Skeletal muscle cell (primary cell): Measurements from ENCODE around the gene BCL7A.
A peak's percentile ranks its signal among the peaks of the same experiment; 100 is the strongest.
"Not testable (repeated sequence)": the region's sequence is repeated elsewhere in the genome, so short reads cannot be mapped to it uniquely, and the experiment has no call there.

Source experiments
- DNase-seq: peaks from one replicate; pipeline ENCODE4 v3.0.0-alpha.2; 2010; ENCODE audit warnings: low read depth
- H3K4me3 ChIP-seq: 2 replicates; pipeline ENCODE4 v1.5.1; 2011; ENCODE audit warnings: low read depth, mild to moderate bottlenecking, control low read depth, low read length, moderate library complexity

The BCL7A gene

DNA sequence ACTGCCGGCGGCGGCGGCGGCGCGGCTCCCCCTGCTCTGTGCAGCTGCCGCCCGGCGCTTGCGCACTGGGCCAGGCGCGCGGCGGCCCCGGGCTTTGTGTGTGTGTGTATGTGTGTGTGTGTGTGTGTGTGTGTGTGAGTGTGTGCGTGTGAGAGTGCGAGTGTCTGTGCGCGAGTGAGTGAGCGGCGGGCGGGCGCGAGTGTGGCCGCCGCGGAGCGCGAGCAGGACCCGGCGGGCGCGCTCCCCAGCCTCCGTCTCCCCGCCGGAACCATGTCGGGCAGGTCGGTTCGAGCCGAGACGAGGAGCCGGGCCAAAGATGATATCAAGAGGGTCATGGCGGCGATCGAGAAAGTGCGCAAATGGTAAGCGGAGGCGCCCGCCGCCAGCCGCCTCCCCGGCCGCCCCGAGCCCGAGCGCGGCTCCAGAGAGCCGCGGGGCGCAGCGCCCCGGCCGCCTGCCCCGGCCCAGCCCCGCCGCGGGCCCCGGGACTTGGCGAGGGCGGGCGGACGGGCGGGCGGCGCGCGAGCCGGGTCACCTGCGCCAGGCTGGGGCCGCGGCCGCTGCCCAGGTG is at the start of gene BCL7A:
BCL7A (plus strand) TSS at position 63 of the 571 bp plus-strand sequence; CDS start at position 271, 208 bp downstream.
- peak within 1 kb of the TSS; percentile 58 for H3K4me3 ChIP-seq
- DNase-seq = peak; percentile 31

DNA sequence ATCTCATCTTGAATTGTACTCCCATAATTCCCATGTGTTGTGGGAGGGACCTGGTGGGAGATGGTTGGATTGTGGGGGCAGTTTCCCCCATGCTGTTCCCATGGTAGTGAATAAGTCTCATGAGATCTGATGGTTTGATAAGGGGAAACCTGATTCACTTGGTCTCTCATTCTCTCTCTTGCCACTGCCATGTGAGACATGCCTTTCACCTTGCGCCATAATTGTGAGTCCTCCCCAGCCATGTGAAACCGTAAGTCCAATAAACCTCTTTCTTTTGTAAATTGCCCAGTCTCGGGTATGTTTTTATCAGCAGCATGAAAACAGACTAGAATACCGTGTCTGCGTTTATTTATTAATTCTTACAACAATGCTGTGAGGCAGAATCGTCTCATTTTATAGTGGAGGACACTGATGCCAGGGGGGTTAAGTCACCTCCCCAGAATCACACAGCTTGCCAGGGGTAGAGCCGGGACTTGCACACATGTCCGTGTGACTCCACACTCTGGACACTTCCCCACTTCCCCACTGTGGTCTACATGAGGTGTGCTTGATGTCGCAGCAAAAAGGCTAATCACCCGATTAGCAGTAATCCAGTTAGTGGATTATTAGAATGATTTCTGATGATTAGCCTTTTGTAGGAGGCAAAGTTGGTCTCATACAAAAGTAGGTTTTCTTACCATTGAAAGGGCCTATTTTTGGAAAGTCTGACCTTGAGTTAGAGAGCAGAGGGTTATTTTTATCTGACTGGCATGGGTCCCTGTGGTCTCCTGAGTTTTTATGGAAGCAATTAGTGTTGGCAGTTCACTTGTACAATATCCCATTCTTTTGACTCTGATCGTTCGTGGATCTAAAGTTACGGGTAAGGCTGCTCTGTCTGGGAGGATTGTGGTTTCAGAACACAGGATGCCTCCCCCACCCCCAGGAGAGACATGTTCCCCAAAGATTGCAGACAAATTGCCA is 47.4 kb upstream of the BCL7A start:
- no peak for DNase-seq
- no peak overlapping the region for H3K4me3 ChIP-seq

DNA sequence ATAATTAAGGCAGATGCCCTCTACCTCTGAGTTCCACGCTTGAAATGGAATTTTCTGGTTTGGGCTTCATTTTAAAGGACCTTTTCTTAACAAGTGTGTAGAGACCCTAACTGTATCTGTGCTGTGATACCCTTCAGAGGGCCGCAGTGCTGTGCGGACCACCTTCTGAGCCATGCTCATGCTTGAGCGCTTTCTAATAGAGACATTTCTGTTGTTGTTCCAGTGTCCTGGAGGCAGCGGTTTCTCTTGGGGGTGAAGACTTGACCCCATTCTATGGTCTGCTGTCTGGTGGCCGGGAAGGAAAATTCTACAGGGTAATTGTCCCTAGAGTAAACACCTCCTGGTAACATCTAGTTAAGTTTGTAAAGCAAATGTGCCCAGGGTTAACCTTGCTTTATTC is 46.7 kb upstream of the BCL7A start:
- DNase-seq = no peak
- H3K4me3 ChIP-seq = no peak overlapping the region

DNA sequence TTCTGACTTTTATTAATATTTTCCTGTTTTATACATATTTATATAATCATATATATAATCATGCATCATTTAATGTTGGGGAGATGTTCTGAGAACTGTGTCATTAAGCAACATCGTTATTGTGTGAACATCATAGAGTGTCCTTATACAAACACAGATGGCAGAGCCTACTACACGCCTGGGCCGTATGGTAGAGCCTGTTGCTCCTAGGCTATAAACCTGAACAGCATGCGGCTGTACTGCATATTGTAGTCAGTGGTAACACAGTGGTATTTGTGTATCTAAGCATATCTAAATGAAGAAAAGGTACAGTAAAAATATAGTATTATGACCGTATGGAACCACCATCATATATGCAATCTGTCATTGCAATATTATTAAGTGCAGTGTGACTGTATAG is 44.7 kb upstream of the BCL7A start:
- no peak overlapping the region for H3K4me3 ChIP-seq
- DNase-seq = no peak

DNA sequence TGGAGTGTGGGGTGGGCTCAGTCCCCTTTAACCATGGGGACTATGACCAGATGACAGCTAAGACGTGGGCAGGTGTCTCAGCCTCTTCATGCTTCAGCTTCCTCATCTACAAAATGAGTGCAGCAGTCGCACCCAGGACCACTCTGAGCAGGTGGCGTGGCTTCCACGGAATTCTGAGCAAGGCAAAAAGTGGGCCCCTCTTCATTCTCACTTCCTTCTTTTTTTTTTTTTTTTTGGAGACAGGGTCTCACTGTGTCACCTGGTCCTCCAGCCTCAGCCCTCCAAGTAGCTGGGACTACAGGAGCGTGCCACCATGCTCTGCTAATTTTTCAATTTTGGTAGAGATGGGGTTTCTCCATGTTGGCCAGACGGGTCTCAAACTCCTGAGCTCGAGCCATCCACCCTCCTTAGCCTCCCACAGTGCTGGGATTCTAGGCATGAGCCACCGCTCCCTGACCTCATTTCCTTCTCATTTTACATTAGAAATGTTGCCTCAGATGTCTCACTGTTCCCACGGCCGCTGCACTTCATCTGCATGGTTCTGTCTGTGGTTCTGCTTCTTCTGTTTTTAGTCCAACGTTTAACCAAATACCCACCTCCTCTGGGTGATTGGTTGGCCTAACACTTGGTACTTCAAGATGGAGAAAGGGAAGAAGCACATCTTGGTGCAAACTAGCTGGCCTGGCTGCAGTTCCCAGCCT is 41.3 kb upstream of the BCL7A start:
- DNase-seq = no peak
- H3K4me3 ChIP-seq = no peak overlapping the region

DNA sequence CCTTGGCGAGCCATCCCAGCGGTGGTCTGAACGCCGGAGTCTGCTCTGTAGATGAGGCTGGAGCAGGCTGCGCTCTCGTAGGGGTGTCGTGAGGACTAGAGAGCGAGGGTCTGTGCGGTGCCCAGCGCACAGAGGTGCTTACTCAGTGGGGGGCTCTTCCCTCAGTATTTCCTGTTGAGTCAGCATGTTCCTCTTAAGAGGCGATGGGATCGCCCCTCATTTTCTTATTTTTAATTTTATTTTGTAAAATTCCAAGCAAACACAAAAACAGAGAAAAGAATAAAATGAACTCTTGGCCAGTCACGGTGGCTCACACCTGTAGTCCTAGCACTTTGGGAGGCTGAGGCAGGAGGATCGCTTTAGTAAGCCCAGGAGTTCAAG is 40.8 kb upstream of the BCL7A start:
- H3K4me3 ChIP-seq = no peak overlapping the region
- DNase-seq = no peak

DNA sequence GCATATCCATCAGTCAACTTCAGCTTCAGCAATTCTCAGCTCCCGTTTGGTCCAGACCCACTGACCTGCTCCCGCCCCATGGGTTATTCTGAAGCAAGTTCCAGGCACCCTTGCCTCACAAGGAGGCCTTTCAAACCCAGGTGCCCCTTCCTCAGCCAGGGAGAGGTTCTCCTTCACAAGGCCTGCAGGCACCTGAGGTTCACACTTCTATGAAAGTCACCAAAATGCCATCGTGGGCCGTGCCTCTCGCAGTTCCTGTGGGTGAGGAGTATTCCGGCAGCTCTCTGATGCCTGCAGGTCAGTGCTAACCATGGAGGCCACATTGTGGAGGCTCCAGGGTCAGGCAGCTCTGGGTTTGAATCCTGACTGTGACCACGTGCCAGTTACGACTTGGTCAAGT is 40.2 kb upstream of the BCL7A start:
- no peak overlapping the region for H3K4me3 ChIP-seq
- DNase-seq = no peak

DNA sequence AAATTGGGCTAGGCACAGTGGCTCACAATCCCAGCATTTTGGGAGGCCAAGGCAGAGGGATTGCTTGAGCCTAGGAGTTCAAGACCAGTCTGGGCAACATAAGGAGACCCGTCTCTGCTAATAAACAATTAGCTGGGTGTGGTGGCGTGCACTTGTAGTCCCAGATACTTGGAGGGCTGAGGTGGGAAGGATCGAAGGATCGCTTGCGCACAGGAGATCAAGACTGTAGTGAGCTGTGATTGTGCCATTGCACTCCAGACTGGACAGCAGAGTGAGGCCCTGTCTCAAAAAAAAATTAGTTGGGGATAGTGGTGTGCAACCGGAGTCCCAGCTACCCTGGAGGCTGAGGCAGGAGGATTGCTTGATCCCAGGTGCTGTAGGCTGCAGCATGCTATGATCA is 38.7 kb upstream of the BCL7A start:
- no peak overlapping the region for H3K4me3 ChIP-seq

DNA sequence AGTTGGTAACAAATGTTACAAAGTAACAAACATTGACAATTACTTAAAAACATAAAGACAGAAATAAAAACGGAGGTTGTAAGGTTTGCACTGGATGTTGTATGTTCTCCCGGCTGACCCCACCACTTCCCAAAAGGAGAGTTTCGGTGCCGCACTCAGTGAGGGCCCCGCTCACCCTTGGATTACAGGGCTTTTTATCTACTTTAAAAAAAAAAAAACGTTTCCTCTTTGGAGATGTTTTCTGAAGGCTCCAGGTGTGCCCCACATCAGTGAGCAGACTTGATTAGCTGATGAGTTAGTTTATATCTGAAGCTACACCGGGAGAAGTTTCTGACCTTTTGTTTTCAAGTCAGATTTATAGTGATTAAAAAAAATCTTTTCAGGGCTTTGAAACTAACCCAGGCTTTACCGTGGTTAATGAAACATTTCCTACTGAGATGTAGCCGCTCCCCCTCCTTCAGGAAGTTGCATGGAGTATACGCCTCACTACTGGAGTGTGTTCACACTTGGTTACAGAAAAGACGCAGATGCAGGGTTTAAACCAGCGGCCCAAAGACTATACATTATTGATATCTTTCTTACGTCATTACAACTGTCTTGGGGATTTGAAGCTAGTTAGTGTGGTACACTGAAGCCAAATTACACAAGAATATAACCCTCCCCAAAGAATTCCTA is 38.0 kb upstream of the BCL7A start:
- H3K4me3 ChIP-seq = no peak overlapping the region
- peak; percentile 28 for DNase-seq

More for the DNA sequence above, 38.7 kb upstream of the BCL7A start:
- DNase-seq = no peak

DNA sequence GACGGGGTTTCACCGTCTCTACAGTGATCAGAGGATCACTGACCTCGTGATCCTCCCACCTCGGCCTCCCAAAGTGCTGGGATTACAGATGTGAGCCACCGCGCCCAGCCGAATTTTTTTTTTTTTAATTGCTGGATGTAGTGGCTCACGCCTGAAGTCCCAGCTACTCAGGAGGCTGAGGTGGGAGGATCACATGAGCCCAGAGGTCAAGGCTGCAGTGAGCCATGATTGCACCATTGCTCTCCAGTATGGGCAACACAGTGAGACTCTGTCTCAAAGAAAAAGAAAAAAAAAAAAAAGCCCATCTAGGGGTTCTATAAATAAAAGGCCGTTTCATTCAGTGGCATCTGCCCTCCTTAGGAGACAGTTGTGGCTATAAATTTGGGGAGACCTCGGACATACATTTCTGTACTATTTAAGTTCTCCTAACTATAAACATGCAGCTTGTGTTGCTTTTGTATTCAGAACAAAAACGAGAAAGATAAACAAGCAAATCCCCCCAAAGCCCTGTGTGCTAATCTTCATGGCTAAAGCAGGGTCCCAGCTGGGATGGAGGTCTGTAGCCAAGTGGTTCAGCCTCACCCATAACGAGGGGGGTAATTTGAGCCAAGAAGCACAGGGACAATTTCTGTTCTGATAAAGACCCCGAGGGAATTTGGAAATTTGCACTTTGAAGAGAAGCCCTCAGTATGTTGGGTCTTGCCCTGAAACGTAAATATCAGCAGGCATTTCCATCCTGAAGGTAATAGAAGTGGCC is 35.0 kb upstream of the BCL7A start:
- H3K4me3 ChIP-seq = no peak overlapping the region
- DNase-seq = no peak

DNA sequence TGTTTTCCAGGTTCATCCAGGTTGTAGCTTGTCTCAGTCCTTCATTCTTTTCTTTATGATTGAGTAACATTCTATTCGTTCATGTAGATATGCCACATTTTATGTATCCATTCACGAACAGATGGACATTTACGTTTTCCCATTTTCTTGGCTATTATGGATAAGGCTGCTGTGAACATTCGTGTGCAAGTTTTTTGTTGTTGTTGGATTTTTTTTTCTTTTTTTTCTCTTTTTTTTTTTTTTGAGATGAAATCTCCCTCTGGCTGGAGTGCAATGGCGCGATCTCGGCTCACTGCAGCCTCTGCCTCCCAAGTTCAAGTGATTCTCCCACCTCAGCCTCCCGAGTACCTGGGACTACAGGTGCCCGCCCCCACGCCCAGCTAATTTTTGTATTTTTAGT is 33.2 kb upstream of the BCL7A start:
- not testable (repeated sequence) for H3K4me3 ChIP-seq, DNase-seq

DNA sequence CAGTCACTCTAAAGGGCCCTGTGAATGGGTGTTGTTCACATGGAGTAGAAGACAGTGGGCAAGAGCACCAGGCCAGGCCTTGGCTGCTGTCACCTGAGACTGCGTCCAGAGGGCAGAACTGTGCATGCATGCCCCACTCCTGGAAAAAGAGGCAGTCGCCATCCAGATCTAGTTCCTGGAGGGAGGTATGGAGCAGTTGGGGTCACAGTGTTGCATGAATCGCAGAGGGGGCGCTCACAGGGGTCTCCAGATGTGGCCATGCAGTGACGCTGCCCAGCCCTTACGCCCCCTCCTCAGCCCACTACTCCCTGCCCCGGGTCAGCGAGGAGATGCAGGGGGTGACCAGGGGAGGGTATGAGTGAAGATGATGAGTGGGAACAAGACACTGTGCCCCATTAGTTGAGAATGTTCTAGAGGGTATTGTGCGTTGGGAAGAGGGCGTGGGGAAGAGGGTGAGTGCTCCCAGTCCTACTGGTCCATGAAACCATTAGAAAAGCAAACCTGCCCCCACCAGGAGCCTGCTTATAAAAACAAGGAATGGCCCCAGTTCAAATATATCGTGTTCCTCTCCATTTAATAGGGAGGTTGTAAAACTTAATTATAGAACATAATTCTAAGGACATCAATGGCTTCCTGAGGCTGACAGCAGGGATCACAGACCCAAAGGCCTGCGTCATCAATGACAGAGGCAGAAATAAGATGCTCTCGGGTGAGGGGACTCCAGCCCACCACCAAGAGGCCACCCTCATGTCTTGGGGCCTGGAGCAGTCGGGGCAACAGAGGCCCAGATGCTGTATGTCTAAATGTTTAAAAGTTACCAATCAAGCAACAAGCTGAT is 32.2 kb upstream of the BCL7A start:
- H3K4me3 ChIP-seq = no peak overlapping the region
- DNase-seq = no peak

DNA sequence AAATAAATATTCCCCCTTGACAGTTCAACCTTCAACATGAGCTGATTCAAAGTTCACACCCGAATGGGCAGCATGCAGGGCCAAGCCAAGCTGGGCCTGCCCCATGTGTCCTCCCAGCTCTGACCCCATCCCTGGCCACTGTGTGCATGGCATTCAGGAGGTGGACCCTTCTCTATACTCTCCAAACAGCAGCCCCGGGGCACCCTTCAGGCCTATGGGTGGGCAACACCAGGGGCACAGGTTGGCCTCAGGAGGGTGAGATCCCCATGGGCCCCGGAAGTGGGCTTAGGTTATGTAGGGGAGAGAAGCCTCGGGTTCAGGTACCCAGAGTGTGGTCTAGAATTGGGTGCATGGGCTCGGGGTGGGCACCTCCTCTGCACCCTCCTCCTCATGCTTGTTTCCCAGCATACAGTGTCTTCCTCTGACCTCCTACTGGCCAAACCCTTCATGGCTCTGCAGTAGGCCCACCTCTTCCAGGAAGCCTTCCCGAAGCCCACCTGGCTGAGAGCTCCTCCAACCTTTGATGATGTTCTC is 31.5 kb upstream of the BCL7A start:
- DNase-seq = no peak
- H3K4me3 ChIP-seq = no peak overlapping the region

DNA sequence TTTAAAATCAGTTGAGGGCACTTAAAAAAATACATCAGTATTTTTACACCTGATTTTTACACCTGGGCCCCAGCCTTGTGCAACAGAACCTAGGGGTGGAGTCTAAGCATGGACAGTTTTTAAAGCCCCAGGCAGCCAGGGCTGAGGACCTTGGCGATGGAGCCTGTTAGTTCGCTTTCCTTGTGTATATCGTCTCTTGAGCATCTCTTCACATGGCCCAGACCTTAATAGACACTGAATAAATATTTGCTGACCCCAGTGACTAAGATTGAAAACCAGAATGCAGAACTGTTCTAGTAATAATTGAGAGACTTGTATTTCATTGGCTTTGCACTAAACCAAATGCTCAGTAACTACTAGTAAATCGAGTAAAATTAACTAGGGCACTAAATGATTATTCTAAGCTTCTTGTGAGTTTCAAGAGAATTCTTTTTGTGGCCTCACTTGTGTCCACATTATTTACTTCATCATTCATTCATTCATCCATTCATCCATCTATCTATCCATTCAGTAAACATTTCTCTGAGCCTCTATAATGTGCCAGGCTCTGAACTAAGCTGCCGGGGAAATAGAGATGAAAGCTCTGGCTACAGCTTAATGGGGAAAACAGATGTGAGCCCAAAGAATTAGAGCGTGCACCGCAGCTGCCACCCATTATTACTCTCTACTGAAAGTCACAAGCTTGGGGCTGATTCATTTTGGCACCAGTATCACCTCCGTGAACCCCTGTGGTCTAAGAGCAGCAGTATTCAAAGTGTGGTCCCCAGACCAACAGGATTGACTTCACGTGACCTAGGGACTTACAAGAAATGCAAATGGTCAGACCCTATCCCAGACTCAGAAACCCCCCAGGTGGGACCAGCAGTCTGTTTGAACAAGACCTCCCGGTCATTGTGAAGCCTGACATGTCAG is 30.7 kb upstream of the BCL7A start:
- H3K4me3 ChIP-seq = no peak overlapping the region
- DNase-seq = no peak

DNA sequence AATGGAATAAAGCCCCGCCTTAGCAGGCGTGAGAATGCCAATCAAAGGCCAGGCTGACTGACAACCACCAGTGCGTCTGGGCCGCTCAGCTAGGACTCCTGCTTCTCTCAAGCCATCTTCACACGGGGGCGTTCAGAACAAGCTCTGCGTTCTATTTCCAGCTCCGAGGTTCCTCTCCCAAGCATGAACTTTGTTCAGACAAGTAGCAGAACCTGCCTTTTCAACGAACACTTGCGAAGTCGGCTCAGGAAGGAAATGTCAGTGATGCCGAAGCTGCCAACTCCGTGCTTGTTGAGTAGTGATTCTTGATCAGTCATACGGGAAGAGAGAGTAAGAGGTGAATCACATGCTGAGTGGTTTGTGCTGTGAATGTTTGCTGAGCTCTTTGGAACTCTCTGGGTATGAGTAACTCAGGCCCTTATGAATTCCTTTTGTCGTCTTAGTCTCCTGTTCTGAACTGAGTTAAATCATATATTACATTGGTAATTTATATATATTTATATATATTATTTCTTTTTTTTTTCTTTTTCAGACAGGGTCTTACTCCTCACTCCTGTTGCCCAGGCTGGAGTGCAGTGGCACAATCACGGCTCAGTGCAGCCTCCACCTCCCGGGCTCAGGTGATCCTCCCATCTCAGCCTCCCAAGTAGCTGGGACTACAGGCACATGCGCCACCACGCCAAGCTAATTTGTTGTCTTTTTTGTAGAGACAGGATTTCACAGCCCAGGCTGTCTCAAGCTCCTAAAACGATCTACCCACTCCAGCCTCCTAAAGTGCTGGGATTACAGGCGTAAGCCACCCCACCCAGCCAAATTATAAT is 29.4 kb upstream of the BCL7A start:
- DNase-seq = peak; percentile 98
- no peak overlapping the region for H3K4me3 ChIP-seq
